Nephron progenitor cell (in vitro differentiated cells): Measurements from ENCODE around the gene NOP53.

Experiments used
- DNase-seq: peaks from one replicate; pipeline ENCODE4 v3.0.0; 2021
- H3K27ac Mint-ChIP-seq: 2 replicates; pipeline ENCODE4 v1.8.0; 2021; ENCODE audit warnings: mild to moderate bottlenecking, moderate library complexity, mixed read lengths
- H3K27me3 Mint-ChIP-seq: 2 replicates; pipeline ENCODE4 v1.8.0; 2021; ENCODE audit warnings: mild to moderate bottlenecking, low read depth, mixed read lengths; ENCODE audit not compliant: poor library complexity
- H3K36me3 Mint-ChIP-seq: 2 replicates; pipeline ENCODE4 v1.8.0; 2021; ENCODE audit warnings: low read depth, mixed read lengths
- H3K4me1 Mint-ChIP-seq: 2 replicates; pipeline ENCODE4 v1.8.0; 2021; ENCODE audit warnings: mixed read lengths
- H3K4me3 Mint-ChIP-seq: 2 replicates; pipeline ENCODE4 v1.8.0; 2021; ENCODE audit warnings: mild to moderate bottlenecking, moderate library complexity, mixed read lengths
- H3K9me3 Mint-ChIP-seq: 2 replicates; pipeline ENCODE4 v1.8.0; 2021; ENCODE audit warnings: mild to moderate bottlenecking, moderate library complexity, mixed read lengths
- TF ChIP-seq, protein P1 (sequence below): fragments of 200-600 bp; sonication (generic); IDR thresholded peaks from 2 replicates; pipeline ENCODE4 v1.5.0; 2021; ENCODE audit warnings: antibody characterized with exemption

NOP53 gene

DNA sequence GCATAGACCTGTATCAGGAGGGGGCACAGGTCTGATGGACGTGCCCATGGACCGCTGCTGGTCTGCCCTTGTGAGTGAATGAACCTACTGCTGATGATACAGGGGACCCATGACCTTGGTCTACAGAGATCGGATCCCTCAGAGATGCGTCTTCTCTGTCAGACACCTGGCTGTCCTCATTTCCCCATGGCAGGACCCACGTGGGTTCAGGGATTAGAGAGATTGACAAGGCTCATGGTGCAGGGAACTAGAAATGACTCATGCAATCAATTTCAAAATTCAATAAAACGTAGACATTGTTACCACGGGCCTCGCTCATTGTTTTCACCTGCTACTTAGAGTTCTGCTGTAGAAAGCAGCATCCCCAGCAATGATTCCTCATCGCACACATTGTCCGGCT, 60.0 kb downstream of the NOP53 start:
- TF ChIP-seq, protein P1, sequence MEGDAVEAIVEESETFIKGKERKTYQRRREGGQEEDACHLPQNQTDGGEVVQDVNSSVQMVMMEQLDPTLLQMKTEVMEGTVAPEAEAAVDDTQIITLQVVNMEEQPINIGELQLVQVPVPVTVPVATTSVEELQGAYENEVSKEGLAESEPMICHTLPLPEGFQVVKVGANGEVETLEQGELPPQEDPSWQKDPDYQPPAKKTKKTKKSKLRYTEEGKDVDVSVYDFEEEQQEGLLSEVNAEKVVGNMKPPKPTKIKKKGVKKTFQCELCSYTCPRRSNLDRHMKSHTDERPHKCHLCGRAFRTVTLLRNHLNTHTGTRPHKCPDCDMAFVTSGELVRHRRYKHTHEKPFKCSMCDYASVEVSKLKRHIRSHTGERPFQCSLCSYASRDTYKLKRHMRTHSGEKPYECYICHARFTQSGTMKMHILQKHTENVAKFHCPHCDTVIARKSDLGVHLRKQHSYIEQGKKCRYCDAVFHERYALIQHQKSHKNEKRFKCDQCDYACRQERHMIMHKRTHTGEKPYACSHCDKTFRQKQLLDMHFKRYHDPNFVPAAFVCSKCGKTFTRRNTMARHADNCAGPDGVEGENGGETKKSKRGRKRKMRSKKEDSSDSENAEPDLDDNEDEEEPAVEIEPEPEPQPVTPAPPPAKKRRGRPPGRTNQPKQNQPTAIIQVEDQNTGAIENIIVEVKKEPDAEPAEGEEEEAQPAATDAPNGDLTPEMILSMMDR: no peak
- Mint-ChIP-seq H3K4me1 (no peaks in the 10 kb centered on the region), H3K4me3 (no peak overlapping the region), H3K27ac (no peak overlapping the region), H3K36me3 (peaks cover 4% of the 10 kb centered on the region), H3K27me3 (peaks cover 14% of the 10 kb centered on the region), H3K9me3 (peaks cover 10% of the 10 kb centered on the region)
- no peak for DNase-seq

DNA sequence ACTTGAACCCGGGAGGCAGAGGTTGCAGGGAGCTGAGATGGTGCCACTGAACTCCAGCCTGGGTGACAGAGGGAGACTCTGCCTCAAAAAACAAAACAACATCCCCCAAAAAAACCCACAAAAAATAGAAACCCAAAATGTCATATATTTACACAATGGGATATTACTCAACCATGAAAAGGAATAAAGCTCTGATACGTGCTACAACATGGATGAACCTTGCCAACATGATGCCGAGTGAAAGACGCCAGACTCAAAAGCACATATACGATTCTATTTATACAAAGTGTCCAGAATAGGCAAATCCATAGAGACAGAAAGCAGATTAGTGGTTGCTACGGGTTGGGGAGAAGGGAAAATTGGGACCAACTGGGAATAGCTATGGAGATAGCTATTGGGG, 61.1 kb downstream of the NOP53 start:
- Mint-ChIP-seq H3K9me3 (peaks cover 4% of the 10 kb centered on the region), H3K27ac (no peak overlapping the region), H3K27me3 (peaks cover 14% of the 10 kb centered on the region), H3K36me3 (no peaks in the 10 kb centered on the region), H3K4me3 (no peak overlapping the region), H3K4me1 (no peaks in the 10 kb centered on the region)
- TF ChIP-seq, protein P1: no peak
- no peak for DNase-seq
